Measurements from ENCODE around the gene SAFB2. TPM values are rescaled to one million over a fixed set of nuclear protein-coding genes. Genes with fewer than 3 reads are reported as not detected.

SAFB2 gene
- total RNA-seq, 1 donor from 2014 or later, result 48.2 TPM

DNA sequence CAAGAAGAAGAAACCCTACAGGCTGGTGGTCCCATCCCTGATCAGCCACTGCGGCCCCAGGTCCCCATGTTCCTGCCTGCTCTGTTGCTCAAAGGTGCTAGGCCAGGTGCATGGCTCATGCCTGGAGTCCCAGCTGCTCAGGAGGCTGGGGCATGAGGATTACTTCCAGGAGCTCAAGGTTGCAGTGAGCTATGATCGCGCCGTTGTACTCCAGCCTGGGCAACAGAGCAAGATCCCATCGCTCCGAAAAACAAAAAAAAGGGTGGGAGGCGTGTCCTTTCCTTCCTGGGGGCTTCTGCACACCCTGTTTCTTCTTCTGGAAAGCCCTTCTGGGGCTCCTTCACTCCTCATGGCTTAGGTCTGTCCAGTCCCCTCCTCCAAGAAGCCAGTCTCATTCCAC lies 42.9 kb downstream of the SAFB2 start:
- TF ChIP-seq, protein P1, sequence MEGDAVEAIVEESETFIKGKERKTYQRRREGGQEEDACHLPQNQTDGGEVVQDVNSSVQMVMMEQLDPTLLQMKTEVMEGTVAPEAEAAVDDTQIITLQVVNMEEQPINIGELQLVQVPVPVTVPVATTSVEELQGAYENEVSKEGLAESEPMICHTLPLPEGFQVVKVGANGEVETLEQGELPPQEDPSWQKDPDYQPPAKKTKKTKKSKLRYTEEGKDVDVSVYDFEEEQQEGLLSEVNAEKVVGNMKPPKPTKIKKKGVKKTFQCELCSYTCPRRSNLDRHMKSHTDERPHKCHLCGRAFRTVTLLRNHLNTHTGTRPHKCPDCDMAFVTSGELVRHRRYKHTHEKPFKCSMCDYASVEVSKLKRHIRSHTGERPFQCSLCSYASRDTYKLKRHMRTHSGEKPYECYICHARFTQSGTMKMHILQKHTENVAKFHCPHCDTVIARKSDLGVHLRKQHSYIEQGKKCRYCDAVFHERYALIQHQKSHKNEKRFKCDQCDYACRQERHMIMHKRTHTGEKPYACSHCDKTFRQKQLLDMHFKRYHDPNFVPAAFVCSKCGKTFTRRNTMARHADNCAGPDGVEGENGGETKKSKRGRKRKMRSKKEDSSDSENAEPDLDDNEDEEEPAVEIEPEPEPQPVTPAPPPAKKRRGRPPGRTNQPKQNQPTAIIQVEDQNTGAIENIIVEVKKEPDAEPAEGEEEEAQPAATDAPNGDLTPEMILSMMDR (IDR thresholded peaks at IDR 0.05), result no peak
- DNase-seq (ENCODE audit: low spot score), result no peak
- Mint-ChIP-seq H3K4me3 (ENCODE audit: unreplicated experiment) (no peak overlapping the region), H3K27me3 (ENCODE audit: low read depth) (no peaks in the 10 kb centered on the region), H3K9me3 (ENCODE audit: low read depth) (no peaks in the 10 kb centered on the region), H3K36me3 (ENCODE audit: low read depth) (no peaks in the 10 kb centered on the region), H3K4me1 (ENCODE audit: low read depth) (peaks cover 26% of the 10 kb centered on the region), H3K27ac (ENCODE audit: unreplicated experiment) (no peak overlapping the region)

DNA sequence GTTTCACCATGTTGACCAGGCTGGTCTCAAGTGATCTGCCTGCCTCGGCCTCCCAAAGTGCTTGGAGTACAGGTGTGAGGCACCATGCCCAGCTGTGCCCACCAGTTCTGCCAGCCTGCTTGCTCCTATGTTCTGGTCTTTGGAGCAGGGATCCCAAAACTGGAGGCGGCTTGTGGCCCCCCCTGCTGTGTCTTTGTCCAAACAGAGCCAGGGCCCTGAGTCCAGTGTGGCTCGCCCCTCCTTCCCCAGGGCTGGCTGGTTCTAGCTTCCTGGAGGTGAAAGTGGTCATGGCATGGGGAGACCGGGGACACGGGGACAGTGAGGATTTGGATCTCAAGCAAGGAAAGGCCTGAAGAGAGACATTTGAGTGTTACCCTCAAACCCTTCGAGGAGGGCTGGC lies 43.3 kb downstream of the SAFB2 start:
- TF ChIP-seq, protein P1 (IDR thresholded peaks at IDR 0.05), result no peak
- no peak for DNase-seq (ENCODE audit: low spot score)
- Mint-ChIP-seq H3K27me3 (ENCODE audit: low read depth) (no peaks in the 10 kb centered on the region), H3K4me1 (ENCODE audit: low read depth) (peaks cover 26% of the 10 kb centered on the region), H3K4me3 (ENCODE audit: unreplicated experiment) (no peak overlapping the region), H3K9me3 (ENCODE audit: low read depth) (no peaks in the 10 kb centered on the region), H3K36me3 (ENCODE audit: low read depth) (no peaks in the 10 kb centered on the region), H3K27ac (ENCODE audit: unreplicated experiment) (no peak overlapping the region)

DNA sequence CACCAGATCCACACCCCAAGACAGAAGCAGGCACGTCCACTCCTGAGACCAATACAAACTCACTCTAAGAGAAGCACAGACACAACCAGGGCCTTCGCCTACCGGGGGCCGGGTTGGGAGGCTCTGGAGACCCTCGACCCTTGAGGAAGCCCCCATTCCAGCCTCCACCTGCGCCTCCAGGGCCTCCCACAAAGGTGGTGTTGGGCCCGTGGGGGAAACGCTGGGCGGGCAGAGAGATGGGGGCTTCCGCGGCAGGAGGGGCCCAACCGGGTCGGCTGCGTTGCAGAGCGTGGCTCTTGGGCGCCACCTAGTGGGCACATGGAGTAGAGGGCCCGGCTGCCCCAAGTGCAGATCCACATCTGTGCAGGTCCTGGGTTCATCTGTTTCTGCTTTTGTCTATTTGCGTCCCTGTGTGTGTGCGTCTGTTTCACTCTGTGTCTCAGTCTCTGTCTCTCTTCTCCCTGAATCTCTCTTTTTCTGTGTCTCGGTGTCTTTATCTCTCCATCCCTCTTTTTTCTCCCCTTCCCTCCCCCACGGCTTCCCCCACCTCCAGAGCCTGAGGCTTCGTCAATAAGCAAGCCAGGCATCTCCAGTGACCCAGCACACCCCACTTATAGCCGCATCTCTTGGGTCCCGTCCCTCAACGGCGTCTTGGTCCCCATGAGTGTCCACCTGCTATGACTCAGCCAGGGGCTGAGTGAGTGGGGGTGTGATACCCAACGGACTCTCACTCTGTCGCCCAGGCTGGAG lies 44.3 kb downstream of the SAFB2 start:
- DNase-seq (ENCODE audit: low spot score), result no peak
- Mint-ChIP-seq H3K4me1 (ENCODE audit: low read depth) (peaks cover 26% of the 10 kb centered on the region), H3K4me3 (ENCODE audit: unreplicated experiment) (peak overlapping the region; percentile 37), H3K36me3 (ENCODE audit: low read depth) (no peaks in the 10 kb centered on the region), H3K27ac (ENCODE audit: unreplicated experiment) (no peak overlapping the region), H3K9me3 (ENCODE audit: low read depth) (no peaks in the 10 kb centered on the region), H3K27me3 (ENCODE audit: low read depth) (no peaks in the 10 kb centered on the region)
- TF ChIP-seq, protein P1 (IDR thresholded peaks at IDR 0.05), result peak; percentile 98

DNA sequence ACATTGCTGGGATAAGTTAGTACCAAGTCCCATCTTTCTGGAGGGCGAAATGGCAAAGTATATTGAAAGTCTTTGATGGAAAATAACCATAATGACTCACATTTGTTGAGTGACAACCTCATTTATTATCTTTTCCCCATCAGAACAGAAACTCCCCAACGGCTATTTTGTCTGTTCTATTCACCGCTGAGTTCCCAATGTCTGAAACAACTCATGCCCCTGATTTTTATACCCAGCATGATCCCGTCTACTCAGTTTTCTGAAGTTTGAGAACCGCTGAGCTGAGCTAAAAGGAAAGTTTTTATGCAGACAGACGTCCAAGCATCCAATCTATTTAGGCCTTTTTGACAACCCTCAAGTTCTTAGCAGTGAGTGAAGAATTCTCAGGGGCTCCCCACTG lies 47.0 kb downstream of the SAFB2 start:
- Mint-ChIP-seq H3K9me3 (ENCODE audit: low read depth) (peaks cover 2% of the 10 kb centered on the region), H3K4me1 (ENCODE audit: low read depth) (peaks cover 30% of the 10 kb centered on the region), H3K36me3 (ENCODE audit: low read depth) (no peaks in the 10 kb centered on the region), H3K4me3 (ENCODE audit: unreplicated experiment) (no peak overlapping the region), H3K27me3 (ENCODE audit: low read depth) (no peaks in the 10 kb centered on the region), H3K27ac (ENCODE audit: unreplicated experiment) (peak overlapping the region; percentile 53)
- TF ChIP-seq, protein P1 (IDR thresholded peaks at IDR 0.05), result no peak
- DNase-seq (ENCODE audit: low spot score), result no peak

DNA sequence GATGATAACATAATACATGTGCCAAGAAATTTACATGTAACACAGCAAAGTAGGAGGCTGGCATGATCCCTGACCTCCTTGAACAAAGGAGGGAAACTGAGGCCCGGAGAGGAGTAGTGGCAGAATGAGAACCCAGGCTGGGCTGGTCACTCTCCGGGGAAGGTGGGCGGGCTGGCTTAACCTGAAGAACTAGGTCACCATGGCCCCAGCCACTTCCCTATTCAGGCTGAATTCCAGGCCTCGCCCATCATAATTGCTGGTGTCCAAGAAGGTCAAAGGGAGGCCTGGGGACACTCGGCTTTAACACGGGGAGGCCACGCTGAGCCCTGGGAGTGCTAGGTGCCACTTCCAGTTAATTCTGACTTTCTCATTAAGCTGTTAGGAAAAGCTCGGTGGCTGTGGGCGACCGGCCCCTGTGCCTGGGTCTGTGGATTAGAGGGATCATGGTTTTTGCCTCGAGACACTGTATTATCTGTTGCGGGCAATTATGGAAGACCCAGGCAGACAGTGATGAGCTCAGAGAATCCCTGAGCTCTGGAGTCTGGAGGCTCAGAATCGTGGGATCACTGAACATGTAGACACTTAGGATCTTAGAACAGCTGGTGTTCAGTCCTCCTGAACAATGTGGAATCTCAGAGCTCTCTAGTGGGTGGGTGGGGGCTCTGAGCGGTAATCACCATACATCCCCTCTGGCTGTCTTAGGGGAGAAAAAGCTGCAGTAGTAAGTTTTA lies 49.9 kb downstream of the SAFB2 start:
- H3K9me3 Mint-ChIP-seq (ENCODE audit: low read depth), result peaks cover 2% of the 10 kb centered on the region
- no peak overlapping the region for H3K4me3 Mint-ChIP-seq (ENCODE audit: unreplicated experiment)
- TF ChIP-seq, protein P1 (IDR thresholded peaks at IDR 0.05), result no peak
- no peaks in the 10 kb centered on the region for H3K36me3 Mint-ChIP-seq (ENCODE audit: low read depth)
- H3K27me3 Mint-ChIP-seq (ENCODE audit: low read depth), result no peaks in the 10 kb centered on the region
- no peak overlapping the region for H3K27ac Mint-ChIP-seq (ENCODE audit: unreplicated experiment)
- H3K4me1 Mint-ChIP-seq (ENCODE audit: low read depth), result peaks cover 21% of the 10 kb centered on the region
- no peak for DNase-seq (ENCODE audit: low spot score)

Data from chondrocyte (in vitro differentiated cells).